Measurements from ENCODE around the gene KLK10.

DNA sequence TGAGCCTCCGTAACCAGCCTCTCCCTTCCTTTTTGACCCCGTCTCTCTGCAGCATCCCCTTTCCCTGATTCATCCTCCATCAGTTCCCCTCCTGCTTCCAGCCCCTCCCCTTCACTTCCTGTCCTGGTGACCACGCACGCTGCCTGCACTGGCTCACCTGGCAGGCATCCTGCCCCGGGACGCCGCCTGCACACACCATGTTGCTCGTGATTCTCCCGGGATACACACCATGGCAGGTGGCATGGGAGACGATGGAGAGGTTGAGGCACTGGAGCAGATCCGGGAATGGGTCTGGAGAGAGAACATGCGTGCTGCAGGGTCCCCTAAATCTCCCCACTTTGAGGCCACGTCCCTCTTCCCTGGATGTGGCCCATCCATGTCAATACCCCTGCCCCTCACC lies 11.1 kb upstream of the KLK10 start:
- TF ChIP-seq POLR2A (IDR thresholded peaks at IDR 0.05; ENCODE audit: low read length), result no peak
- TF ChIP-seq GATA1 (IDR thresholded peaks at IDR 0.05; ENCODE audit: low read depth, low read length), result no peak
